IPS DF 4.7 (cell line): ENCODE measurements around the gene EPB41L4A.

ENCODE experiments used
- DNase-seq: peaks from one replicate; pipeline ENCODE4 v3.0.0-alpha.2; 2013; ENCODE audit warnings: low spot score; ENCODE audit errors: extremely low read depth

The EPB41L4A gene

GRCh38 chr5:112312295-112313275 is 106.5 kb downstream of the EPB41L4A start:
- DNase-seq: no peak

DNA sequence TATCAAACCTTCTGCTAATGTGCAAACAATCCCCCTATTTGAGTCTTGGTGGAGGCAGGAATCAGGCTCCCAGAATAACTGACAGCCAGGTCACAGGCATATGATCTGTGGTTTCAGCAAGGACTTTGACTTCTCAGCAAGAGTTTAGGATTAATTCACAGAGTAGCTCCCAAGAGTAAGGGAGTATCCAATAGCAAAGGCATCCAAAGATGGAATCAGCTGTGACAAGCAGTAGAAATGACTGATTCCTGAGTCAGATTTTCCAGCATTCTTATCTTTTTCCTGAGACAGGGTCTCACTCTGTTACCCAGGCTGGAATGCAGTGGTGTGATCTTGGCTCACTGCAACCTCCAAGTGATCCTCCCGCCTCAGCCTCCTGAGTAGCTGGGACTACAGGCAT is 108.3 kb downstream of the EPB41L4A start:
- DNase-seq: no peak

- no peak for DNase-seq
Observed at GRCh38 chr5:112308608-112309007, 110.5 kb downstream of the EPB41L4A start.

- DNase-seq: no peak
Observed at GRCh38 chr5:112306956-112307355, 112.1 kb downstream of the EPB41L4A start.

- DNase-seq: no peak
Observed at GRCh38 chr5:112304743-112305142, 114.3 kb downstream of the EPB41L4A start.

DNA sequence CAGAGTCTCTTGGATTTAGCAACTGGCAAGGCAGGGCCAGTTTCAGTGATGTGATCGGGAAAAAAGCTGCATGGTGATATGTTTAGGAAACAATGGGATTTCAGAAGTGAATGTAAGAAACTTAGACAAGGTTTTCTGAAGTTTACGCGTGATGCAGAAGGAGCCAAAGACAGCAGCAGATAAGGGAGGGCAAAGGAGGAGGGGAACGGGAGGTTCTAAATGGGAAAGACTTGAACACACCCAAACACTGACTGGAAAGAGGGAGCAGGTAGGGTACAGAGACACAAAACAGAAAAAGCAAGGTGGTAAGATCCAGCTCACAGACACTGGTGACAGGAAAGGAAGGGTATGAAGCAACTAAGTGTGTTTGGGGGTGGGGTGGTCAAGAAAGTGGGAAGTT is 115.4 kb downstream of the EPB41L4A start:
- DNase-seq: no peak

DNA sequence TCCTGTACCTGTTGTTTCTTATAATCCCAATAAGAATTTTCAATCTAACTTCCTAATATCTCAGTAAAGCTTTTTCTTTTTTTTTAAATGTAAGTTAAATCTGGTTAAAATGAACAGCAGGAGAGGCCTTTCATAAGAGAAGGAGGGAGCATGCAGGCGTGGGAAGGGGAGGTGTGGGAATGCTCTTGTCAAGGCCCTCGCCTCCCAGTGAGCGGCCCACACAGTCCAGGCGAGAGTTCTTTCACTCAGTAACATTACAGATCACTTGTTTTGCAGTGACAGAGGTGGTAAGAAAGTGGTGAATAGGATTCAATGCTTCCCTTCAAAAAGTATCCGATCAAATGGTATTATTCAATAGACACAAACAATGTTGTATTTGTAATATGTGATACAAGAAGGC is 125.0 kb downstream of the EPB41L4A start:
- no peak for DNase-seq

DNA sequence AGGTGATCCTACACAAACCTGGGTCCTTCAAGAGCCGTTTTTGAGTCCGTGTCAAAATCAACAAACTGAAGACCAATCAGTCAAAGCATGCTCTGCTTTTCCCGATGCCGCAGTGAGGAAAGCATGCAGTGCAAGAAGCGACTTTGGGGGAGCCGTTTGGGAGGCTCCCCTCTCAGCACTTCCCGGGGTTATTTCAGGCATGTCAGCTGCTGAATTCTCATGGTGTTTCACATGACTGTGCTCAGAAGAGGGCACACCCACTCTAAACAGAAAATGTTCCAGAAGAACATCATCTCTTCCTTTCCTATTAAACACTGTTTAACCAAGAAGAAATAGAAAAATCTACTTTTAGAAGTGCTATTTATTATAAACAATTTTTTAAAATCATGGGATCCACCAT is 125.5 kb downstream of the EPB41L4A start:
- DNase-seq: no peak

DNA sequence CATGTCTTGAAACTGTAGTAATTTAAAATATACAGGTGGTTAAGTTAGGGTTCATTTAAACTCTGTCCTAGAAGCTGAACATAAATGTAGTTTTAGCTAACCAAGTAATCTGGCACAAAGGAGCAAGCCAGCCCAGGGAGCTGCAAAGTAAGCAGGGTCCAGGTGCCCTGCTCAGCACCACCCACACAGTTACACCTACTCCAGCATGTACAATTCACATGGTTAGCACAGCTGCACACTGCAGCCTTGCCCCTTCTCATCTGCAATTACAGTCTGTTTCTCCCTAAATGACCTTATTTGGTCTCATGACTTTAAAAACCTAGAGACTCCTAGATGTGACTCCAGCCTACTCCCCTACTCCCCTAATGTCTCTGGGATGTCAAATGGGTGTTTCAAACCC is 128.4 kb downstream of the EPB41L4A start:
- no peak for DNase-seq

DNA sequence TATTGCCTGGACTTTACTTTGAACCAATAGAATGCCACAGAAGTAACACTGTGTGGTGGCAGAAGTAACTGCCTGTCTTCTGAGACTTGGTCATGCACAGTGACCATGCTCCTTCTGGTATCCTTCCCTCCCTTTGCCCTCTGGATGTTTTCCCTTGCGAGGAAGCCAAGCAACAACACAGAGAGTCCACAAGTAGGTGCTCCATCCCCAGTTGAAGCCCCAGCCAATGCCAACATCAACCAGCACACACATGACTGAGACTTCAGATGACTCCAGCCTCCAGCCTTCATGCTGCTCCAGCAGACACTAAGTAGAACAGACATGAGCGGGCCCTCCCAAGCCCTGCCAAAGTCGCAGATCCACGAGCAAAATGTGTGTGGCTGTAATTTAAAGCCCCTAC is 129.6 kb downstream of the EPB41L4A start:
- DNase-seq: peak; percentile 11

- DNase-seq: no peak
Observed at GRCh38 chr5:112283943-112284929, 134.8 kb downstream of the EPB41L4A start.

DNA sequence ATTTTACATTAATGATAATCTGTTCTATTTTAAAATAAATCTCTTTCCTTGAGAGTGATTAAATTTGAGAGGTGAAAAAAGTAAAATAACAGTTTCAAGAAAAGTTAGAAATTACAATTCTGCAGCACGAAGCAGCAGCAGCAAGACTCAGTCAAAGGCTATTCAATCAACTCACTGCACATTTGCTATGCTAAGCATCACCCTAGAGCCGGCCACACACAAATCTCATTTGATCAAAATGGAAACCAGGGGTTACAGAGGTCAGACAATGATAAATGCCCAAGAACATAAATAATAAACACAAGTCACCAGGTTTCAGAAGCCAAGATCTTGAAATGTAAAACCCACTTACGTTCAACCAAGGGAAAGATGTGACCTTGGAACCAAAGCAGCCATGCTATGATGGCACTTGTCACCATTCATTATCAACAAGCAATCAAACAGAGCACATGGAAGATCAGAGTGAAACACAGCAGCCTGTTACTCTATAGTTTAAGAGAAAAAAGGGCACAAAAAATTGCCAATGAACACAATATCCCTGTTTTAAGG is 136.0 kb downstream of the EPB41L4A start:
- DNase-seq: no peak

GRCh38 chr5:112279082-112279481 is 140.0 kb downstream of the EPB41L4A start:
- DNase-seq: no peak

DNA sequence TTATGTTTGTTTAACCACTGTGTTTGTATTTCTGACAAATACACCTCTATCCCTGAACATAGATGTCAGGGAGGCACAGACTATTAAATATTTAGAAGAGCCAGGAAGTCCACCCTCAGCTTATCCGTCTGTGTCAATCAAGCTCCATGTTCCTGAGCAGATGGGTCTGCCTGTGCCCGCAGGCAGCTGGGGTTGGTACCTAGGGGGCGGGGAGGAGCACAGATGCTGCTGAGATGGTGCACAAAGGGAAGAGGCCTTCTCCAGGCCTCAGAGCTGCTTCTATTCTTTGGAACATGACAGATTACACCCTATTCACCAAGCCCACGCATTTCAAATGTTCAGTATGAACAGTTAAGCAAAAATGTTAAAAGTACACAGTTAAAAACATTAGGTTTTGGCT is 142.1 kb downstream of the EPB41L4A start:
- no peak for DNase-seq

DNA sequence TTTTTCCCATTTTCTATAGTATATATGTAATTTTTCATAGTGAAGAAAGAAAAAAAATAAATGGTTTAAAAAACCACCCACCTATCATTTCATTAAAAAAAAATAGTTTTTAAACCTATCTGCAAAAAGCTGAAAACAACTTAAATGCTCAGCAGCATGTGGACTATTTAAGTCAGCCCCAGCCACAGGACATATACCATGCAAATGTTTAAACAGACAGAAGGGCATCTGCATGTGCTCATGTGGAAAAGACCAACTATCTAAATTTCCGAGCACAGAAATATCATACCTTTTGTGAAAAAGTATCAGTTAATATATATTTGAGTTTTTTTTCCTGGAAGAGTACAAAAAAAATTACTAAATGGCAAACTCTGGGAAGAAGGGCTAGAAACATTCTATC is 143.4 kb downstream of the EPB41L4A start:
- no peak for DNase-seq

- DNase-seq: no peak
Observed at GRCh38 chr5:112270299-112271293, 148.5 kb downstream of the EPB41L4A start.

DNA sequence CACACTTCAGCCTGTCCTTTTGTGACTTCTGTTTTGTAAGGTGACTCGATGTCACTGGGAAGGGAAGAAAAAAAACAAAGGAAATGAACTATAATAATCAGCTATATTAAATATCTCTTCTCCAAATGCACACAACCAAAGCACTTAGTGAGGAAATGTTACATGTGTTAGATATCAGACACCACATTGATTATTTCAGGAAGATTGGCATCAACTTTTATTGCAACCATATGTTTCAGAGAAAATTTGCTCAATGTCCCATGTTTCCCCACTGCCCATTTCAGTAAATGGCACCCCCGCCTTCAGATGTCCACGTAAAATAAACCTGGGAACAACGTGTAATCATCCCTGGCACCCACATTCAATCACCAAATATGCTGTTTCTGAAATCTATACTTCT is 151.8 kb downstream of the EPB41L4A start:
- no peak for DNase-seq

GRCh38 chr5:112264666-112265065 is 154.4 kb downstream of the EPB41L4A start:
- DNase-seq: no peak

DNA sequence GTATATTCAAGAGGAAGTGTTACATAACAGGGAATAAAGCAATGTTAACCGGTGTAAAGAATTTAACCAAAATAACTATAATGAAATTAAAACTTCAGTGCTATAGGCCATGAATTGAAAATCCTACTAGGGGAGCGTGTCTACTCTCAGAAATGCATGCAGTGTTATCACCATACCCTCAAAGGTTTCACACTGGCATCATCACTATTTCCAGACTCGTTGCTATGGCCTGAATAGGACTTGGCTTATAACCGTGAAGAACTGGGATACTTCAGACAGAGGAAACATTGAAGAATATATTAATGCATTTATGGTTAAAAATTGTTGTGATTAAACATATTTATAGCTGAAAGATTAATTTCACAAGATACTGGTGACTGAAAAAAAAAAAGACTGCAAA is 154.9 kb downstream of the EPB41L4A start:
- no peak for DNase-seq

DNA sequence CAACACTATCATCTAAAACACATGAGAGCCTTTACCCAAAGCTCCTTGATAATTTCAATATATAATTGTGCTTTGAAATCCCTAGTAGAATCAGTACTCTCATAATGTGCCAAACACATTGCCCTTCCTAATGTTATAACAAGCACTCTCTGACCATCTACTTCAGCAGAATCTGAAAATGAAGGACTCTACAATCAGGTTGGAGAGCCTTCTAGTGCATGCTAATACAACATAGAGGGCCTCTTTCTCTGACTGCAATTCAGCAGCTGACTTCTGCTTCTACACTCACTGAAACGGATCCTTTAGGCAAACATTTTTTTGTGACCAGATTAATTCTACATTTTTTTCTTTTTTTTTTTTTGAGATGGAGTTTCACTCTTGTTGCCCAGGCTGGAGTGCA is 155.6 kb downstream of the EPB41L4A start:
- no peak for DNase-seq
